Measurements from ENCODE around the gene TNNI3.
"Not testable (repeated sequence)": the region's sequence is repeated elsewhere in the genome, so short reads cannot be mapped to it uniquely, and the experiment has no call there.

TNNI3 gene

GRCh38 chr19:55157064-55157908 is at the start of gene TNNI3:
Gene TNNI3, minus strand, starts transcription at chr19:55157732. Its CDS starts 143 bp downstream, at chr19:55157589.
- no peak for DNase-seq

- DNase-seq = peak; percentile 54
These were observed 49.4 kb upstream of the TNNI3 start for GRCh38 chr19:55206664-55207500.

GRCh38 chr19:55202199-55202598 is 44.7 kb upstream of the TNNI3 start:
- DNase-seq = not testable (repeated sequence)

GRCh38 chr19:55199620-55200204 is 42.2 kb upstream of the TNNI3 start:
- DNase-seq = no peak

GRCh38 chr19:55198651-55199050 is 41.1 kb upstream of the TNNI3 start:
- no peak for DNase-seq

GRCh38 chr19:55197528-55197927 is 40.0 kb upstream of the TNNI3 start:
- no peak for DNase-seq

- no peak for DNase-seq
These were observed 39.3 kb upstream of the TNNI3 start for GRCh38 chr19:55196803-55197202.

- DNase-seq = no peak
These were observed 35.9 kb upstream of the TNNI3 start for GRCh38 chr19:55193481-55193880.

- DNase-seq = no peak
These were observed 31.9 kb upstream of the TNNI3 start for GRCh38 chr19:55189403-55189835.

- DNase-seq = no peak
These were observed 31.1 kb upstream of the TNNI3 start for GRCh38 chr19:55188625-55189024.

- no peak for DNase-seq
These were observed 28.5 kb upstream of the TNNI3 start for GRCh38 chr19:55186080-55186479.

GRCh38 chr19:55181740-55182139 is 24.2 kb upstream of the TNNI3 start:
- DNase-seq = no peak

GRCh38 chr19:55179606-55180484 is 22.3 kb upstream of the TNNI3 start, which contains the start of gene SYT5:
Gene SYT5, minus strand, starts transcription at chr19:55180289. Its CDS starts 1,248 bp downstream, at chr19:55179041.
- peak; percentile 70 for DNase-seq

GRCh38 chr19:55178781-55179599 is 21.5 kb upstream of the TNNI3 start:
- peak; percentile 87 for DNase-seq

- no peak for DNase-seq
These were observed 18.5 kb upstream of the TNNI3 start for GRCh38 chr19:55176076-55176475.

GRCh38 chr19:55175117-55175867 is 17.8 kb upstream of the TNNI3 start:
- no peak for DNase-seq

- no peak for DNase-seq
These were observed 17.0 kb upstream of the TNNI3 start for GRCh38 chr19:55174425-55175116.

- peak; percentile 24 for DNase-seq
These were observed 16.3 kb upstream of the TNNI3 start for GRCh38 chr19:55173714-55174409.

- no peak for DNase-seq
These were observed 15.7 kb upstream of the TNNI3 start for GRCh38 chr19:55173186-55173713.

All from stimulated activated CD4-positive, alpha-beta T cell treated with anti-CD3 and anti-CD28 coated beads, Interleukin-4, amount 100 ng/mL, for 1 hour (primary cell).